CD4-positive, CD25-positive, alpha-beta regulatory T cell (primary cell): ENCODE measurements around the gene MRFAP1L1. TPM values are rescaled to one million over a fixed set of nuclear protein-coding genes. Genes with fewer than 3 reads are reported as not detected.

ENCODE experiments used
- ATAC-seq, 2 donors: fragments of 150-1000 bp; cut with Tn5 transposase; one replicate each; pipeline ENCODE4 v1.10.0; 2021; ENCODE audit warnings: low read depth in 2 of 2, moderate number of reproducible peaks in 2 of 2, moderate library complexity in 1 of 2
- DNase-seq, 3 donors: peaks; one replicate each; pipeline versions ENCODE4 v3.0.0 to v3.0.0-alpha.2; 2012 to 2022; ENCODE audit warnings: mixed read lengths in 1 of 3
- H3K27ac ChIP-seq: one replicate; pipeline ENCODE4 v1.7.0; 2013; ENCODE audit warnings: mild to moderate bottlenecking, low read length; ENCODE audit not compliant: insufficient read depth, poor library complexity, severe bottlenecking
- H3K27me3 ChIP-seq: one replicate; pipeline ENCODE4 v1.7.0; 2013; ENCODE audit warnings: low read length; ENCODE audit not compliant: control insufficient read depth, insufficient read depth
- H3K36me3 ChIP-seq: one replicate; pipeline ENCODE4 v1.7.0; 2013; ENCODE audit warnings: mild to moderate bottlenecking, low read length, moderate library complexity; ENCODE audit not compliant: control insufficient read depth, insufficient read depth
- H3K4me1 ChIP-seq: 2 replicates; pipeline ENCODE4 v1.7.0; 2013; ENCODE audit warnings: mild to moderate bottlenecking, low read length; ENCODE audit not compliant: insufficient read depth, control insufficient read depth, poor library complexity, severe bottlenecking
- H3K4me3 ChIP-seq: one replicate; pipeline ENCODE4 v1.7.0; 2013; ENCODE audit warnings: low read depth, mild to moderate bottlenecking, low read length, moderate library complexity
- H3K9me3 ChIP-seq, 2 experiments: 1 replicate in 1 of 2; 2 replicates in 1 of 2; pipeline ENCODE4 v1.7.0; 2013; ENCODE audit warnings: low read length in 2 of 2, mild to moderate bottlenecking in 1 of 2, moderate library complexity in 1 of 2; ENCODE audit not compliant: control insufficient read depth in 2 of 2
- H3K27ac Mint-ChIP-seq, 3 donors: one replicate each; pipeline ENCODE4 v1.8.0; 2020 to 2022; ENCODE audit warnings: mild to moderate bottlenecking in 3 of 3, mixed read lengths in 3 of 3, moderate library complexity in 2 of 3
- H3K27me3 Mint-ChIP-seq: one replicate; pipeline ENCODE4 v1.8.0; 2022; ENCODE audit warnings: mild to moderate bottlenecking, mixed read lengths
- H3K36me3 Mint-ChIP-seq: one replicate; pipeline ENCODE4 v1.8.0; 2020; ENCODE audit warnings: mixed read lengths
- H3K4me1 Mint-ChIP-seq, 4 donors: one replicate each; pipeline ENCODE4 v1.8.0; 2020 to 2022; ENCODE audit warnings: mixed read lengths in 4 of 4, mild to moderate bottlenecking in 1 of 4
- H3K4me3 Mint-ChIP-seq, 4 donors: one replicate each; pipeline ENCODE4 v1.8.0; 2020 to 2022; ENCODE audit warnings: mild to moderate bottlenecking in 4 of 4, mixed read lengths in 4 of 4, moderate library complexity in 3 of 4
- H3K9me3 Mint-ChIP-seq, 7 donors: one replicate each; pipeline ENCODE4 v1.8.0; 2020 to 2022; ENCODE audit warnings: mixed read lengths in 7 of 7, mild to moderate bottlenecking in 3 of 7, moderate library complexity in 2 of 7
- polyA plus RNA-seq, 4 donors: library from polyadenylated mRNA; unstranded; fragments of 300-500 nt; fragmentation: Illumina TruSeq; gene quantifications; one replicate each; pipeline ENCODE4 v1.2.3, GENCODE V29; 2021
- total RNA-seq: library from RNA; stranded (reverse); gene quantifications from one replicate; pipeline ENCODE4 v1.2.3, GENCODE V29; 2022

The MRFAP1L1 gene
- total and polyA plus RNA-seq, 5 donors from 2014 or later: 32.6 to 156 (median 148) TPM

DNA sequence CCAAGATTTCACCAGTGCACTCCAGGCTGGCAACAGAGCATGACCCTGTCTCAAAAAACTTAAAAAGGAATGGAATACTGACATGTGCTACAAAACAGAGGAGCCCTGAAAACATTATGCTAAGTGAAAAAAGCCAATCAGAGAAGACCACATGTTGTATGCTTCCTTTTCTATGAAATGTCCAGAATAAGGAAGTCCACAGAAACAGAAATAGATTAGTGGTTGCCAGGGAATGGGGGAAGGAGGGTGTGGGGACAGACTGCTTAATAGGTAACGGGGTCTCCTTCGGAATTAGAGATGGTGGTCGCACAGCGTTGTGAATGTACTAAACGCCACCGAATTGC, 42.8 kb upstream of the MRFAP1L1 start:
- Mint-ChIP-seq H3K4me1 (peaks cover 0 to 14% (median 8%) of the 10 kb centered on the region in 4 donors), H3K9me3 (no peaks in the 10 kb centered on the region), H3K36me3 (no peaks in the 10 kb centered on the region), H3K27me3 (no peaks in the 10 kb centered on the region), H3K27ac (no peak overlapping the region), H3K4me3 (no peak overlapping the region)
- ATAC-seq: no peak
- Histone ChIP-seq H3K36me3 (no peaks in the 10 kb centered on the region), H3K9me3 (no peaks in the 10 kb centered on the region), H3K27ac (no peak overlapping the region), H3K4me1 (peaks cover 13% of the 10 kb centered on the region), H3K4me3 (no peak overlapping the region), H3K27me3 (no peaks in the 10 kb centered on the region)
- DNase-seq: no peak

DNA sequence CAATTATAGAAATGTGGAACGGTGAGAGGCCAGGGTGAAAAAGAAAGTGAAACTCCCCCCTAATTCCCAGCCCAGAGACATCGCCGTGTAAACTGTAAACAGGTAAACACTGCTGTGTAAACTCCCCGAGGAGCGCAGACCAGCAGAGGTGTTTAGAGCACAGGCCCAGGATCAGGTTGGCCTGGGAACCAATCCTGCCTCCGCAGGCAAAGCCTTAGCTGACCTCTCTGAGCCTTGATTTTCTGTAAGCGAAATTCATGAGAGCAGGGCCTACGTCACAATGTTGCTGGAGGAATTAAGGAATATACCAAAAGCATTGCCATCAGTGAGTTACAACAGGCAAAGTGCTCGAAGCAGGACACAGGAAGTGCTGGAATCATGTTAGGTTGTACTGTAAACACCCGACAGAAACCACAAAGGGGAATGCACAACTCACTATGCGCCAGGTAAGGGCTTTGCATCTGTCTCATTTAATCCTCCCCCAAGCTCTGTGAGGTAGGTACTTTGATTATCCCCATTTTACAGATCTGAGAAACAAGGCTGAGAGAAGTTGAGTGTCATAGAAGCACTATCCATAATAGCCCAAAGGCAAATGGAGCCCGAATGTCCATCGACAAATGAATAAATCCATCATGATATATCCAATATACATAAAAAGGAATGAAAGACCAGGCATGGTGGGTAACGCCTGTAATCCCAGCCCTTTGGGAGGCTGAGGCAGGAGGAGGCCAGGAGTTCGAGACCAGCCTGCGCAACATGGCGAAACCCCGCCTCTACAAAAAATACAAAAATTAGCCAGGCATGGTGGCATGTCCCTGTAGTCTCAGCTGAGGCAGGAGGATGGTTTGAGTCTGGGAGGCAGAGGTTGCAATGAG, 42.2 kb upstream of the MRFAP1L1 start:
- Histone ChIP-seq H3K9me3 (no peaks in the 10 kb centered on the region), H3K27me3 (no peaks in the 10 kb centered on the region), H3K4me3 (peak overlapping the region; percentile 71), H3K4me1 (peaks cover 13% of the 10 kb centered on the region), H3K36me3 (no peaks in the 10 kb centered on the region), H3K27ac (no peak overlapping the region)
- peak in 1 of 3 donors; percentile 55 for DNase-seq
- ATAC-seq: no peak
- peaks cover 0 to 14% (median 8%) of the 10 kb centered on the region in 4 donors for H3K4me1 Mint-ChIP-seq
- H3K4me3 Mint-ChIP-seq: peak overlapping the region; percentile 57 to 83 (median 71)
- H3K27ac Mint-ChIP-seq: peak overlapping the region in 2 of 3 donors; percentile 42 to 94
- no peaks in the 10 kb centered on the region for H3K36me3 Mint-ChIP-seq
- H3K9me3 Mint-ChIP-seq: no peaks in the 10 kb centered on the region
- H3K27me3 Mint-ChIP-seq: no peaks in the 10 kb centered on the region

- H3K36me3 ChIP-seq: no peaks in the 10 kb centered on the region
- Mint-ChIP-seq H3K4me1 (peaks cover 0 to 14% (median 8%) of the 10 kb centered on the region in 4 donors), H3K9me3 (no peaks in the 10 kb centered on the region), H3K4me3 (peak overlapping the region in 3 of 4 donors; percentile 8 to 57 (median 38)), H3K27me3 (no peaks in the 10 kb centered on the region), H3K27ac (peak overlapping the region in 1 of 3 donors; percentile 94), H3K36me3 (no peaks in the 10 kb centered on the region)
- no peak overlapping the region for H3K4me3 ChIP-seq
- no peak overlapping the region for H3K27ac ChIP-seq
- DNase-seq (no peak), ATAC-seq (no peak)
- H3K27me3 ChIP-seq: no peaks in the 10 kb centered on the region
- peaks cover 13% of the 10 kb centered on the region for H3K4me1 ChIP-seq
- no peaks in the 10 kb centered on the region for H3K9me3 ChIP-seq
These were observed 40.9 kb upstream of the MRFAP1L1 start for GRCh38 chr4:6750286-6751221.

- Histone ChIP-seq H3K27ac (no peak overlapping the region), H3K4me1 (peaks cover 13% of the 10 kb centered on the region), H3K36me3 (no peaks in the 10 kb centered on the region), H3K27me3 (no peaks in the 10 kb centered on the region), H3K9me3 (no peaks in the 10 kb centered on the region), H3K4me3 (no peak overlapping the region)
- no peak overlapping the region for H3K4me3 Mint-ChIP-seq
- DNase-seq (no peak), ATAC-seq (no peak)
- H3K4me1 Mint-ChIP-seq: peaks cover 0 to 14% (median 9%) of the 10 kb centered on the region in 4 donors
- H3K27ac Mint-ChIP-seq: peak overlapping the region in 1 of 3 donors; percentile 94
- H3K36me3 Mint-ChIP-seq: no peaks in the 10 kb centered on the region
- H3K27me3 Mint-ChIP-seq: no peaks in the 10 kb centered on the region
- no peaks in the 10 kb centered on the region for H3K9me3 Mint-ChIP-seq
These were observed 39.9 kb upstream of the MRFAP1L1 start for GRCh38 chr4:6749340-6750171.

DNA sequence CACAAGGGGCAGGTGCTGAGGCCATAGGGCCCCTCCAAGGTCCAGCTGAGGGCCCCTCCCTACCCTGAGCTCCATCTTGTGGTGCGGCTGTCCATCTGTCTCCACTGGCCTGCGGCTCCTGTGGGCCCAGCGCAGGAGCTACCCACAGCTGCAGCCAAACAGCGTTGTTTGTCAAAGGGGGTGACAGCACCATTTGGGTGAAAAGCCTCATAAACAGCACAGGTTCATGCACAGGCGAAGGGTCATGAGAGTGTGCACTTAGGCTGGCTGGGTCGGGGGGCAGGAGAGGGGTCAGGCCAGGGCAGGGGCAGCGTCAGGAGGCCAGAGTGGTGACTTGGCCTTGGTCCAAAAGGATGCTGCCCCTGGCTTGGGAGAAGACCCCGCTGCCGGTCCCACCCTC, 38.6 kb upstream of the MRFAP1L1 start:
- H3K9me3 Mint-ChIP-seq: no peaks in the 10 kb centered on the region
- Histone ChIP-seq H3K36me3 (no peaks in the 10 kb centered on the region), H3K4me3 (no peak overlapping the region), H3K9me3 (no peaks in the 10 kb centered on the region), H3K4me1 (peaks cover 13% of the 10 kb centered on the region), H3K27me3 (no peaks in the 10 kb centered on the region), H3K27ac (no peak overlapping the region)
- H3K27me3 Mint-ChIP-seq: no peaks in the 10 kb centered on the region
- H3K27ac Mint-ChIP-seq: no peak overlapping the region
- peaks cover 0 to 14% (median 9%) of the 10 kb centered on the region in 4 donors for H3K4me1 Mint-ChIP-seq
- no peak overlapping the region for H3K4me3 Mint-ChIP-seq
- ATAC-seq (no peak), DNase-seq (no peak)
- no peaks in the 10 kb centered on the region for H3K36me3 Mint-ChIP-seq

GRCh38 chr4:6747294-6748051, 37.8 kb upstream of the MRFAP1L1 start:
- Mint-ChIP-seq H3K36me3 (no peaks in the 10 kb centered on the region), H3K27me3 (no peaks in the 10 kb centered on the region), H3K27ac (peak overlapping the region in 1 of 3 donors; percentile 15), H3K9me3 (no peaks in the 10 kb centered on the region), H3K4me1 (peaks cover 0 to 14% (median 10%) of the 10 kb centered on the region in 4 donors), H3K4me3 (no peak overlapping the region)
- Histone ChIP-seq H3K4me1 (peaks cover 20% of the 10 kb centered on the region), H3K4me3 (no peak overlapping the region), H3K36me3 (no peaks in the 10 kb centered on the region), H3K9me3 (no peaks in the 10 kb centered on the region), H3K27ac (no peak overlapping the region), H3K27me3 (no peaks in the 10 kb centered on the region)
- DNase-seq (no peak), ATAC-seq (no peak)
